HTERT RPE-1 (cell line): Measurements from ENCODE around the gene DHX15.

Source experiments
- in situ Hi-C: fragments of 300-500 bp; cut with MboI; formaldehyde crosslinking; loops from 4 replicates; pipeline ENCODE4 v1.14.3; 2020; ENCODE audit warnings: low sequenced_read_pairs

The DHX15 gene

DNA sequence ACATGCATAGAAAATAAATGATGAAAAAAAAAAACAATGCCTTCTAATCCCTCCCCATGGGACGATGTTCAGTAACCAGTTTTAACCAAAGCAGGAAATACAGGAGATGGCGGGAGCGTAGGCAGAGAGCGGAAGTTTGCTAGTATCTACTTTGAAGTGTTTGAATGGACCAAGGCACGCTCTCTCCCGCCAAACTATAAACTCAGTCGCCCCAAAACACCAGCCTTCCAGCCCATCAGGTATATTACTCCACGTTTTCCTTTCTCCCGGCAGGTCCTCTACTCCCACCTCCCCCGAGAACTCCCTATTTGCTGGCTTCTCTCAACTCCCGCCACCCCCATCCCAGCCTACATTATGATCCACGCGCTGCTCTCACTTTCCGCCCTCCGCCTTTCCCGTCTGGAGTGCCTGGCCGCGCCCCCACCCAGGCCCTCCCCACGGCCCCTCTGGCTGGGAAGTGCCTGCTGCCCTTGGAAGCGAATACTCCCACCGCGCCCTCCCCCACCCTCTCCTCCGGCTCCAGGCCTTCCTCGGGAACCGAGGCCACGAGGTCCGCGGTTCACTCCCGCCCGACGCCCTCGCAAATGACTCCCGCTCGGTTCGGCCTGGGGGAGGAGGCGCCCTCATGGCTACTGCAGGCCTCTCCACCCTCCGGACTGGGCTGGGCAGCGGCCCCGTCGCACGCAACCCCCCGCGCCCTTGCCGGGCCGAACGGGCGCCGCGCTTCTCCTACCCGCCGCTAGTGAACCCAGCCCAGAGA is 723 bp downstream of the DHX15 start:
- in situ Hi-C loops = no loop called here

DNA sequence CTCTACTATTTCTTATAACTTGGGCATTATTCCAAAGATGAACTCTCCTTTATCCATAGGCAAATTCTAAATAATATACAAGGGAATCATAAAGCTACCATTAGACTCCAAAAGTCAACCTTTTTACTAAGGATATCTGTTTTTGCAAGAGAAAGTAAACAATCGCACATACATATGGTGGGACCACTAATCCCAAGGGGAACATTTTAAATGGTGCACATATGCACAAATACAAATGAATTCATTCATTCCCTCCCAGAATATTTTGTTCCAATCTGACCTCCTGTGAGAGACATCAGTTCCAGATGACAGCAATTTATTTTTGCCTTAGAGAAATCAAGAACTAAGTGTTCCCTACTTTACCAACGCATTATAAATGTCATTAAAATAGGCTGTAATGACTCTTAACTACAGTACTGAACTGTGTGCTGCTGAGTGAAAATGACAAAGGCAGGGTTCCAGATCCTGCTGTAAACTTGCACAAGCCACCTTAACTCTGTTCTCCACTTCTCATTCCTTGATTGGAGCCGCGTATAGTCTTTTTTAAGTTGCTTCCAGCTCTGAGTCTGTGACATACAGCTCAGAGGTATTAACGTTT is 2.0 kb downstream of the DHX15 start:
- in situ Hi-C loops = no loop called here

DNA sequence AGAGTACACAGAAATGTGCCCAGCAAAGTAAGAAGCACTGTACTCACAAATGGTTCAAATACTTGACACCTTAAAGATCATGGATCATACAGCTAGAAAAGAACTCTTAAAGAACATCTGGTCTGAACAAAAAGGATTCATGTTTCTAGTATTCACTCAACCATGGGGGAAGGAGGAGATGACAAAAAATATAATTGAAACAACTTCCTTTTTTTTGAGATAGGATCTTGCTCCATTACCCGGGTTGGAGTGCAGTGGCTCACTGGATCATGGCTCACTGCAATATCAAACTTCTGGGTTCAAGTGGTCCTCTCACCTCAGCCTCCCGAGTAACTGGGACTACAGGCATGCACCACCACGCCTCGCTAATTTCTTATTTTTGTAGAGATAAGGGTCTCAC is 6.0 kb downstream of the DHX15 start:
- in situ Hi-C loops = no loop called here

DNA sequence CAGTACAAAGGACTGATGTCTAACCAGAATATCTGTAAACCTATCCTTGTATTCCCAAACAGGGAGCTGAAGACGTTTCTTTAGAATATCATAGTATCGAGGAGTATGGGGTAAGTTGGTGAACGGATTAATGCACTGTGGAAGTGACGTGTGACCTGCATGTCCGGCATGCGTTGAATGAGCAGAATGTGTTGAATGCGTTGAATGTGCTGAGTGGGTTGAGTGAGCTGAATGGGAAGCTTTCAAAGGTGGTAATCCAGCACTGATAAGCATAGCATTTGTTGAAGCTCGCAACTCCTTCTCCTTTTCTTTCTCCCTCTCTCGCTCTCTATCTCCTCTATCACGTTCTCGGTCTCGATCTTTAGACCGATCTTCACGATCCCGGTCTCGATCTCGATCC is 8.1 kb downstream of the DHX15 start:
- in situ Hi-C loops = no loop called here

DNA sequence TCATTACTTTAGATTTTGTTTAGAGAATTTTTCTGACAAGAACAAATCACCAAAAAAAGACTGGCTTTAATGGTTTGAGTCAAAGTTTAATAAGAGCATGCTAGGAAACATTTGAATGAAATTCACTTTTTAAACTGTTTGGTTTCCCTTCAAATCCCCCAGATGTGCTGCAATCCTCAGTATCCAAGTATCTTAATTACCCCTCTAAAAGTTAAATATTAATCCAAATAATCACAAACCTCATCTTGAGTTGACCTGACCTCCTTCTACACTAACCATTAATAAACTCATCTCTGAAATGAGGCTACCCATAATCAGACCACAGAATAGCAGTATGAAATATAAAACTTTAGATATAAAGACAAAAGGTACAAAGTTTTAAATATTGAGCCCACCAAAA is 10.1 kb downstream of the DHX15 start:
- in situ Hi-C loops = no loop called here

DNA sequence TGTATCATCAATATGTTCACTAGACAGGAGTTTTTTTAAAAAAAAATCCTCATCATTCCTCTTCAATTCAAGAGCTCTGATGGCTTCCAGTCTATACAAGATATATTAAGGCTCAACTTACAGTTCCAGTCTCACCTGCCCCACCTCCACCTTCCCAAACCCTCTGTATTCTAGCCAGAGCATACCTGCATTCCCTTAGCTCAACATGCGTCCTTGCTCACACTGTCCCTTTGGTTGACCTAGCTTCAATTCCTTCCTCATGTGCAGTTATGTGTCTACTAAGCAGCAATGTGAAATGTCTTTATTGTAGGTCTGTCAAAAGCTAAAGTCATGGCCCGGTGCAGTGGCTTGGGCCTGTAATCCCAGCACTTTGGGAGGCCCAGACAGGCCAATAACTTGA is 10.8 kb downstream of the DHX15 start:
- in situ Hi-C loops = no loop called here

DNA sequence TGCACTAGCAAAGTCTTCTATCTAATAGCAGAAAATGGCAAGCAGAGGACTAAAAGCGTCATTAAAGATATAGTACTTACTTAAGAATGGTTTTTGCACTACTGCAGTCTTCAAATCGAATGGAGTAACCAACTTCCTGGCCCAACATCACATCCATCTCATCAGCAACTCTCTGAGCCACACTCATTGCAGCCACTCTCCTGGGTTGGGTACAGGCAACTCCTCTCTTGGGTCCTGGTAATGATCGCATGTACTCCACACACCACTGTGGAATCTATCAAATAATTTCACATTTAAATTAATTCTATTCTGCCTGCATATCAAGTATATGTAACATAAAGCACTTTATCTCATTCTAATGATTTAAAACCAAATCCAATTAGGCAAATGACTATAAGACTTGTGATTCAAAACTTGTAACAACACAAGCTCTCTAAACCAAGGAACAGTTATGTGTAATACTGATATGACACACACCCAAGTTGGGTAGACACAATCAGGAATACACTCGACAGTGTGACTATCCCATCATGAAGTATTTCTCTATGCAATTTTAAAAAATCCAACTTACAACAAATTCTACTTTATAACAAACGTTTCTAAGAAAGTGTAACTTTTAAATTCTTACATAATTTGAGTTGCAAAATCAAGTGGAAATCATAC is 13.6 kb downstream of the DHX15 start:
- in situ Hi-C loops = no loop called here

DNA sequence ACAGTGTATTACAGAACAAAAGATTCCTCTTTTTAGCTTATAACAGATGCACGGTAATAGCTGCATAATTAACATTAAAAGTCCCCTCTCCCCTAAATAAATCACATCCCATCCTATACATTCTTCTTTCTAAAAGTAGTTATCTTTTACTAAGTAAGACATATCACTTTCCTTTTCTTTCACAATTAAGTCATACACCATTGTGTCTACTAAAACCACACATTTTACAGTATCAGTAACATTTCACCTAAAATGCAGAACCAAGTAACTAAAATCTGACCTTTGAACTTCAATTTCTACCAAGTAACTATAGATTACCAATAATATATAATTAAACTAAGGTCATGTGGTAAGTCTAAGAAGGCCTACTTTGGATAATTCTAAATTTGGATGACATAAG is 14.2 kb downstream of the DHX15 start:
- in situ Hi-C loops = no loop called here

DNA sequence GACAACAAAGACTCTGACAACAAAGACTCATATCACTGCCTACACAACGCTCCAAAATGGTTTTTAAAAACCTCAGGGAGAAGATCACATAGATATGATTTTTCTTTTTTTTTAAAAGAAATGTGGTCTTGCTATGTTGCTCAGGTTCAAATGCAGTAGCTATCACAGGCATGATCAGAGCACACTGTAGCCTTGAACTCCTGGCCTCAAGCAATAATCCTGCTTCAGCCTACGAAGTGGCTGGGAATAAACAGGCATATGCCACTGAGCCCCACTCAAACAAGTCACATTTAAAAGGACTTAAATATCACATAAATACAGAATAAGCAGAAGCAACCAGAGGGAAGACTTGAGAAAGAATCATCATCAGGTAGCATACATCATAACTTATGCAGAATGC is 14.7 kb downstream of the DHX15 start:
- in situ Hi-C loops = no loop called here

DNA sequence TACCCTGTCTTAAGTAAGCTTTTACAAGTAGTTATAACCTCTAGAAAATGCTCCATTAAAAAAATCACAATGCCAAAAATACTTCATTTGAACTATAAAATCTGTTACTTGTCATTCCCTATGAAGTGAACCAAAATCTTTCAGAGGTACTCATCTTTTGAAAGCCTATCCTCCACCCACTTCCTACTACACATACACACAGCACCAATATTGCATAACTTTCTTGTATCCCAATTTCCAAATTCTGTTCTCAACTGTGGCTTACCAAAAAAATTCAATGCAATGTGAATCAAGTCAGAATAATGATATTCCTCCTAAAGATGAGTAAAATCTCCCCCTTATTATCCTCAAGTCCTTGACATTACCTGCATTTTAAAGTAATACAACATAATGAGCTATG is 15.9 kb downstream of the DHX15 start:
- in situ Hi-C loops = no loop called here

DNA sequence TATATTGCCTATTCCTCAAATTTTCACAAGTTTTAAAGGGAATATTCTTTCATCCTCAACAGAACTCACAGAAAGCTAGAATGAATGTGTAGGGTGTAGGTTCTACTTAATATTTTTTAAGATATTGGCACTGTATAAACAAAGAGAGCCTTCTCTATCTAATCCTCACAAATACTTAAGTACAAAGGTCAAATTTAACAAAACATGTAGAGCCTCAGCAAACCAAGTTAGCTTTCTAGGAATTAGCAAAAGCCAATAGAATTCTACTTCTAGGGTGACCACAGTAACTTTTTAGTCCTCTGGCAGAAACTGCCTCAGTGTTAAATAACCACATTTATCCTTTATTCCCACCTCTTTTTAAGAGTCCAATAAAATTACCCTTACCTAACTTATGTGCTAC is 19.3 kb downstream of the DHX15 start:
- in situ Hi-C loops = no loop called here

DNA sequence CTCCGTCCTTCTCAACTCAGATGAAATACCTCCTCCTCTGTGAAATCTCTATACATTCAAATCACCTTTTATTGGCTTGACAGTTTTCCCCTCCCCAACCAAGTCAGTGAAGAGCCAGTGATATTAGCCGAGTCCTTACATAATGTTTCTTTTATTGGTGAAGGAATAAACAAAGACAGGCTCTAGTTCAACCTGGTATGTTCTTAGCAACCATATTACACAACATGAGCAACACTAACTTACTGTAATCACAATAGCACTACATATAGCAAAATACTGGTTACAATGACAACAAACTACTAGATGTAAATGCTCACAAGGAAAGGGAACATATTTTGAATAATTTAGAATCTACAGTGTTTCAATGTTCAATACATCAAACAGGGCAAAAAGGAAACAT is 19.9 kb downstream of the DHX15 start:
- in situ Hi-C loops = no loop called here

DNA sequence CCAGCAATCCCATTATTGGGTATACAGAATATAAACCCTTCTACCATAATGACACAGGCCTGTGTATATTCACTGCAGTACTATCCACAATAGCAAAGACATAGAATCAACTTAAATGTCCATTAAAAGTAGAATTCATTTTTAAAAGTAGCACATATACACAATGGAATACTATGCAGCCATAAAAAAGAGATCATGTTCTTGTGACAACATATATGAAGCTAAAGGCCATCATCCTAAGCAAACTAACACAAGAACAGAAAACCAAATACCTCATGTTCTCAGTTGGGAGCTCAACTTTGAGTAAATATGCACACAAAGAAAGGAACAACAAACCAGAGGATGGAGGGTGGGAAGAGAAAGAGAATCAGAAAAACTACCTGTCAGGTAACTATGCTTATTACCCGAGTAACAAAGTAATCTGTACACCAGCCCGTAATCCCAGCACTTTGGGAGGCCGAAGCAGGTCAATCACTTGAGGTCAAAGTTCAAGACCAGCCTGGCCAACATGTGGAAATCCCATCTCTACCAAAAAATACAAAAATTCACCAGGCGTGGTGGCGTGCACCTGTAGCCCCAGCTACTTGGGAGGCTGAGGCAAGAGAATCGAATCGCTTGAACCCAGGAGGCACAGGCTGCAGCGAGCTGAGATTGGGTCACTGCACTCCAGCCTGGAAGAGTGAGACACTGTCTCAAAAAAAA is 22.8 kb downstream of the DHX15 start:
- in situ Hi-C loops = no loop called here

DNA sequence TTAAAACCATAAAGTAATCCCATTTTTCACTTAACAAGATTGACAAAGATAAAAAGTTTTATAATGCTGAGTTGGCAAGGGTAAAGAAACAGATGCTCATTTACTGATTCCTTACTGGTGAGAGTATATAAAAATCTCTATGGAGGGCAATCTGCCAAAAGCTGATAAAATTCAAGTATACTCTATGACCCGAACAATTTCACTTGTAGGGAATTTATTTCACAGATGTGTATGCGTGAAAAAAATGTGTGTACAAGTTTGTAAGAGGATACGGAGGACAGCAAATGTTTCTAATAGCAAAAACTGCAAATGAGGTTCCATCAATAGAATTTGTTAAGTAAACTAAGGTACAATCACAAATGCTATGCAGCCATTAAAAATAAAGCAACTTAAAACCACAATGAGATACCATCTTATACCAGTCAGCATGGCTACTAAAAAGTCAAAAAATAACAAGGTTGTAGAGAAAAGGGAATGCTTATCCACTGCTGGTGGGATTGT is 23.4 kb downstream of the DHX15 start:
- in situ Hi-C loops = no loop called here

DNA sequence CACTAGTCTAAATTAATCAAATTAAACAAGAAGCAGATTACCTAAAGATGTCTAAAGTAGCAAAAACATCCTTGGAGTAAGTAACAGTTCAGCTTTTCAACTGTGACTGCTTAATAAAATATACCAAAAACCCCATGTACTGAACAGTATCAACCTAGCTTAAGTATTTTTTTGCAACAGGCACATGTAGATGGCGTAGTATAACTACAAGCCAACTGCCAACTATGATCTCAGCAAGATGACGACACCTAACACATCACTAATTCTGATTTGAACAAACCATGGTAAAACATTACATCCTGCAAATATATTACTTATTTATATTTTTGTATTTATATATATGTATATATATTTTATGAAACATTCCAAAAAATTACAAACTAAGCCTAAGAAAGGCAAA is 24.5 kb downstream of the DHX15 start:
- in situ Hi-C loops = no loop called here

DNA sequence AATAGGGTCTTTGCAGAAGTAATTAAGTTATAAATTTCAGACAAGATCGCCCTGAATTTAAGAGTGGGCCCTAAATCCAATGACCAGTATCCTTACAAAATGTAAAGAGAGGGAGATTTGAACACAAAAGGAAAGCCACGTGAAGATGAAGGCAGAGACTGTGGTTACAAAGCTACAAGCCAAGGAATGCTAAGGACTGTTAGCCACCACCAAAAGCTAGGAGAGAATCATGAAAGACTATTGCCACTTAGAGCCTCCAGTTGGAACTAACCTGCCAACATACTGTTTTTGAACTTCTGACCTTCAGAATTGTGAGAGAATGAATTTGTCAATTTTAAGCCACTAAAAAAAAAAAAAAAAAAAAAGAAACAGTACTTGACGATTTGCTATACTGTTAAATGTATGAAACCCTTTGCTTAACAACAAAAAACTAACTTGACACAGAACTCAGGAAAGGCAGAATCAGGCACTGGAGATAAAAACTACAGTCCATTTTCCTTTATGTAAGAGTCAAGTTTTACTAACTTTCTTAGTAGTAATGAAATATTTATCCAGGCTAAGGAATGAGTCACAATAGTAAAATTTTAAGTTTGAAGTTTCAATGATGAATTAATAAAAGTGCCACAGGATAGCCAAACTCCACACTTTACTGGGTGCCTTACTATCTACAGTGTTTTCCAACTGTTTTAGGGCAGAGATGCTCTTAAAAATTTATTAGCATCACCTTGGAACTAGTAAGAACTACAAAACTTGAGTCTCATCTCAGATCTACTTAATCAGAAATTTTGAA is 25.1 kb downstream of the DHX15 start:
- in situ Hi-C loops = no loop called here

DNA sequence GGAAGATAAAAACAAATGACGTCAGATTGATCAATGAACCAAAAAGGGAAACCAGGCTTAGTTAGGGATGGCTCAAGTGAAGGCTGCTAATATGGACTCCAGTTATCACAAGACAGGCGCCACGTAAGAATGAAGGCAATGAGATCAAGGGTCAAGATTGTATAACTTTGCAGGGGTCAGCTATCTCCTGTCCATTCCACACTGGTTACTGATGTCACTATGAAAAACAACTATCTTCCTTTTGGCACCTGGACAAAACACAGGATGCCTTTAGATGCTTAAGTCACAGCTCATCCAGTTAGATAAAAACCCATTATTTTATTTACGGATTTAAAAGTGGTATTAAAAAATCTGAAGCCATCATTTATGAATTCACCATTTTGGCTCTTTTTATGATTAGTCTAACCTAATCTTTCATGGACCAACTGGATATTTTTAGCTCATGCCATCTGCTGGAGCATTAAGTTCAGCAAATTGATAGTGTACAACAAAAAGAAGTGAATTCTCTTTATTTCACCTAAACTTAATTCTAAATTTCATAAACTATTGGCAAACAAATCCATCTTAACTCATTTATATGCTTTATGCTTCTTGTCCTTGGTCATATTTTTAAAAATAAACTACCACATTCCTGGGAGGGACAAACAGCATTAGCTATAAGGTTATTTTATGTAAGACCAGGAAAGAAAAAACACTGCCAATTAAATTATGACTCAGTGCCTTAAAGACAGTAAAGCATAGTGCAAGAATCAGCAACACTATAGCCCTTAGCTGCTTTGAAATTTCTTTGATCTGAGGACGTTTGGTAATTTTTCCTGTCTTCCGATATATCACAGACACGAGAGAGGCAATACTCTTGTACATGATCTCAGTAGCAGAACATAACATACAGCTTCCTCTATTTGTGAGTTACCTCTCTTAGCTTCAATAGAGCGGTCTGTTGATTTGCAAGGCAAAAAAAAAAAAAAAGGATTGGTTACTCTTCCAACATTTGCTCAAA is 27.0 kb downstream of the DHX15 start:
- in situ Hi-C loops = no loop called here

DNA sequence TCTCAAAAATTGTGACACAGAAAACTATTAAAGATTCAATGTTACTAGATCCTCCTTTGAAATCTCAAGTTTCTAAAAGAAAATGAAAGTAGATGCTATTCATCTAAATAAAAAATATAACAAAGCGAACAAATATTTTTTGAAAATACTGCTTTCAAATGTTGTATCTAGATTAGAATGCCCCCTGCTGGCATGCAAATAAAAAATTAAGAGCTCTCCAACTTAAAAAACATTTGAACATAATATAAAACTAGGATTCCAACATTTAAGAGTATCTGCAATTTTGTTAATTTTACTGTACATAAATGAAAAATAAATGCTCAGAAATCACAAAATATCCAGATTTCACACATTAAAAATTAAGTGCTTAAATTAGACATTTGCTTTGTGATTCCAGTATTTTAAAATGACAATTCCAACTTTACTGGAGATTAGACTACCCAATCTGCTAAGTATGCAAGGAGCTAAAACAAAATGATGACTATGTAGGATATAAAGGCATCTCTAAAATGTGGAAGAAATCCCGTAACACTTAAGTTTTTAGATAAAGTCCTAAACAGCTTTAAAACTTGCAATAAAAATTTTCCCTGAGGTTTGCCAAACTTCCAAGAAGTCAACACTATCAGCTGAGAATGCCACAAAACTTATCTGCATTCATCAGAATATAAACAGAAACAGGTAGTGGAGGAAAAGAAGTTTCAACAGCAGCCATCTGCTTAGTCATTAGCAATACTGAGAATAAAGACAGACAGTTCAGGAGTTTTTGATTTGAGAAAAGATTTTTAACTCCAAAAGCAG is 32.7 kb downstream of the DHX15 start:
- in situ Hi-C loops = no loop called here
